Panc1 (cell line): ENCODE measurements around the gene ELMOD1. TPM values are rescaled to one million over a fixed set of nuclear protein-coding genes. Genes with fewer than 3 reads are reported as not detected.

Source experiments
- ATAC-seq: fragments of 200-7000 bp; cut with Tn5 transposase; 2 replicates; pipeline ENCODE4 v1.9.1; 2020; ENCODE audit warnings: mild to moderate bottlenecking, moderate library complexity
- BruUV-seq: library from RNA; stranded (reverse); fragments of 400-500 nt; replicated peaks from 2 replicates; lab custom pipeline; 2021; lab: Mats Ljungman, UMichigan
- CTCF ChIA-PET: fragments of 300-600 bp; sonication (Branson Sonifier 250); formaldehyde crosslinking; loops from one replicate; lab custom pipeline; 2022; ENCODE audit warnings: antibody characterized with exemption; lab: Charles Lee
- POLR2A ChIA-PET: fragments of 300-600 bp; sonication (Branson Sonifier 250); formaldehyde crosslinking; loops from one replicate; lab custom pipeline; 2022; ENCODE audit warnings: antibody characterized with exemption; lab: Charles Lee
- DNase-seq: peaks from one replicate; pipeline ENCODE4 v3.0.0-alpha.2; 2010; ENCODE audit warnings: low read depth, low spot score
- H3K27ac ChIP-seq: 2 replicates; pipeline ENCODE4 v1.5.1; 2011; ENCODE audit warnings: mild to moderate bottlenecking, low read length, inconsistent platforms
- H3K27me3 ChIP-seq: fragments of 200-500 bp; sonication (Bioruptor generic); 2 replicates; pipeline ENCODE4 v1.6.0; 2014; ENCODE audit warnings: low read length, inconsistent platforms; ENCODE audit not compliant: control insufficient read depth, insufficient read depth
- H3K36me3 ChIP-seq: fragments of 200-500 bp; sonication (Bioruptor generic); 2 replicates; pipeline ENCODE4 v1.5.1; 2014; ENCODE audit warnings: inconsistent platforms, mild to moderate bottlenecking, low read length, moderate library complexity; ENCODE audit not compliant: control insufficient read depth, insufficient read depth
- H3K4me1 ChIP-seq: 2 replicates; pipeline ENCODE4 v1.5.1; 2011; ENCODE audit warnings: inconsistent platforms, mild to moderate bottlenecking, low read length, moderate library complexity; ENCODE audit not compliant: control insufficient read depth, insufficient read depth
- H3K4me3 ChIP-seq, 2 experiments: 2 replicates each; pipeline ENCODE4 v1.5.1; 2011 to 2012; ENCODE audit warnings: low read depth in 2 of 2, low read length in 2 of 2, mild to moderate bottlenecking in 2 of 2, inconsistent platforms in 1 of 2, moderate library complexity in 1 of 2
- H3K9me3 ChIP-seq: fragments of 200-500 bp; sonication (Bioruptor generic); 2 replicates; pipeline ENCODE4 v1.5.1; 2014; ENCODE audit warnings: low read depth, mild to moderate bottlenecking, inconsistent platforms, low read length, moderate library complexity; ENCODE audit not compliant: control insufficient read depth, insufficient read depth
- POLR2AphosphoS5 ChIP-seq: IDR thresholded peaks from 2 replicates; pipeline ENCODE4 v1.6.1; 2012; ENCODE audit warnings: mild to moderate bottlenecking, low read depth, low read length, moderate library complexity
- SIN3A ChIP-seq: IDR thresholded peaks from 2 replicates; pipeline ENCODE4 v1.6.1; 2012; ENCODE audit warnings: low read depth, mild to moderate bottlenecking, low read length, moderate library complexity, borderline replicate concordance; ENCODE audit not compliant: insufficient read depth
- TCF7L2 ChIP-seq: IDR thresholded peaks from 2 replicates; pipeline ENCODE4 v1.6.1; 2011; ENCODE audit warnings: mild to moderate bottlenecking, low read depth, low read length, inconsistent platforms
- in situ Hi-C: cut with HindIII; loops from 2 replicates; pipeline ENCODE4 v1.10.0; 2016; ENCODE audit warnings: low sequenced_read_pairs, low pct_unique_long_range_greater_than_20kb
- intact Hi-C: fragments of 100-400 bp; cut with micrococcal nuclease; formaldehyde crosslinking; loops from one replicate; pipeline ENCODE4 v1.10.0; 2022; ENCODE audit not compliant: unreplicated experiment
- total RNA-seq: library from RNA; stranded (reverse); gene quantifications from one replicate; pipeline ENCODE4 v1.2.1, GENCODE V29; 2021; ENCODE audit not compliant: unreplicated experiment
- TF ChIP-seq, protein P1 (sequence below): fragments of 450-650 bp; IDR thresholded peaks from 2 replicates; pipeline ENCODE4 v1.5.1; 2017; ENCODE audit warnings: mild to moderate bottlenecking
- TF ChIP-seq, protein P2 (sequence below), 2 experiments: IDR thresholded peaks; 2 replicates each; pipeline ENCODE4 v1.6.1; 2011 to 2012; ENCODE audit warnings: low read depth in 2 of 2, control low read depth in 1 of 2, low read length in 1 of 2, mild to moderate bottlenecking in 1 of 2, moderate library complexity in 1 of 2; ENCODE audit not compliant: insufficient read depth in 1 of 2

Gene ELMOD1
- total RNA-seq, 1 experiment from 2014 or later, result 2.1 TPM

- H3K27ac ChIP-seq, result no peak overlapping the region
- in situ Hi-C loops (no loop called here), intact Hi-C loops (no loop called here)
- POLR2A ChIA-PET, result no interaction called here
- H3K9me3 ChIP-seq, result no peaks in the 10 kb centered on the region
- no peaks in the 10 kb centered on the region for H3K4me1 ChIP-seq
- H3K27me3 ChIP-seq, result no peaks in the 10 kb centered on the region
- DNase-seq (no peak), ATAC-seq (no peak)
- H3K4me3 ChIP-seq, result no peak overlapping the region
- no TSS peak for BruUV-seq
- CTCF ChIA-PET, result no interaction called here
- no peaks in the 10 kb centered on the region for H3K36me3 ChIP-seq
- TF ChIP-seq SIN3A, result no peak
- no peak for TF ChIP-seq TCF7L2
- no peak for TF ChIP-seq POLR2AphosphoS5
- TF ChIP-seq, protein P1, sequence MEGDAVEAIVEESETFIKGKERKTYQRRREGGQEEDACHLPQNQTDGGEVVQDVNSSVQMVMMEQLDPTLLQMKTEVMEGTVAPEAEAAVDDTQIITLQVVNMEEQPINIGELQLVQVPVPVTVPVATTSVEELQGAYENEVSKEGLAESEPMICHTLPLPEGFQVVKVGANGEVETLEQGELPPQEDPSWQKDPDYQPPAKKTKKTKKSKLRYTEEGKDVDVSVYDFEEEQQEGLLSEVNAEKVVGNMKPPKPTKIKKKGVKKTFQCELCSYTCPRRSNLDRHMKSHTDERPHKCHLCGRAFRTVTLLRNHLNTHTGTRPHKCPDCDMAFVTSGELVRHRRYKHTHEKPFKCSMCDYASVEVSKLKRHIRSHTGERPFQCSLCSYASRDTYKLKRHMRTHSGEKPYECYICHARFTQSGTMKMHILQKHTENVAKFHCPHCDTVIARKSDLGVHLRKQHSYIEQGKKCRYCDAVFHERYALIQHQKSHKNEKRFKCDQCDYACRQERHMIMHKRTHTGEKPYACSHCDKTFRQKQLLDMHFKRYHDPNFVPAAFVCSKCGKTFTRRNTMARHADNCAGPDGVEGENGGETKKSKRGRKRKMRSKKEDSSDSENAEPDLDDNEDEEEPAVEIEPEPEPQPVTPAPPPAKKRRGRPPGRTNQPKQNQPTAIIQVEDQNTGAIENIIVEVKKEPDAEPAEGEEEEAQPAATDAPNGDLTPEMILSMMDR, result no peak
- TF ChIP-seq, protein P2, sequence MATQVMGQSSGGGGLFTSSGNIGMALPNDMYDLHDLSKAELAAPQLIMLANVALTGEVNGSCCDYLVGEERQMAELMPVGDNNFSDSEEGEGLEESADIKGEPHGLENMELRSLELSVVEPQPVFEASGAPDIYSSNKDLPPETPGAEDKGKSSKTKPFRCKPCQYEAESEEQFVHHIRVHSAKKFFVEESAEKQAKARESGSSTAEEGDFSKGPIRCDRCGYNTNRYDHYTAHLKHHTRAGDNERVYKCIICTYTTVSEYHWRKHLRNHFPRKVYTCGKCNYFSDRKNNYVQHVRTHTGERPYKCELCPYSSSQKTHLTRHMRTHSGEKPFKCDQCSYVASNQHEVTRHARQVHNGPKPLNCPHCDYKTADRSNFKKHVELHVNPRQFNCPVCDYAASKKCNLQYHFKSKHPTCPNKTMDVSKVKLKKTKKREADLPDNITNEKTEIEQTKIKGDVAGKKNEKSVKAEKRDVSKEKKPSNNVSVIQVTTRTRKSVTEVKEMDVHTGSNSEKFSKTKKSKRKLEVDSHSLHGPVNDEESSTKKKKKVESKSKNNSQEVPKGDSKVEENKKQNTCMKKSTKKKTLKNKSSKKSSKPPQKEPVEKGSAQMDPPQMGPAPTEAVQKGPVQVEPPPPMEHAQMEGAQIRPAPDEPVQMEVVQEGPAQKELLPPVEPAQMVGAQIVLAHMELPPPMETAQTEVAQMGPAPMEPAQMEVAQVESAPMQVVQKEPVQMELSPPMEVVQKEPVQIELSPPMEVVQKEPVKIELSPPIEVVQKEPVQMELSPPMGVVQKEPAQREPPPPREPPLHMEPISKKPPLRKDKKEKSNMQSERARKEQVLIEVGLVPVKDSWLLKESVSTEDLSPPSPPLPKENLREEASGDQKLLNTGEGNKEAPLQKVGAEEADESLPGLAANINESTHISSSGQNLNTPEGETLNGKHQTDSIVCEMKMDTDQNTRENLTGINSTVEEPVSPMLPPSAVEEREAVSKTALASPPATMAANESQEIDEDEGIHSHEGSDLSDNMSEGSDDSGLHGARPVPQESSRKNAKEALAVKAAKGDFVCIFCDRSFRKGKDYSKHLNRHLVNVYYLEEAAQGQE (IDR thresholded peaks at IDR 0.05; ENCODE audit: insufficient read depth in 1 of 2, low read depth in 2 of 2, low read length in 1 of 2), result no peak
These were observed 34.2 kb downstream of the ELMOD1 start for GRCh38 chr11:107624983-107625684.

DNA sequence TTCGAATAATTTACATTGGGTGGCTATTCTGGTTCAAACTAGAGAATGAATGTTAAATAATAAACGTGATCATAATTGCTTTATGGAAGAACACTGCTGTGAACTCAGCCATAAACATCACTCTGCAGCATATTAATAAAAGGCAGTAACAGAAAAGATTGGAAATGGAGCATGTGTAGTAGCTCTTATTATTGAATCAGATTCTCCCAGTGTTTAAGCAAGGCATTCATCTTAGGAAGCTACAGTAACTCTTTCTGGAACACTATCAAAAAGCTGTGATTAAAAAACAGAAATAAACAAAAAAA, 34.7 kb downstream of the ELMOD1 start:
- no peak overlapping the region for H3K4me3 ChIP-seq
- POLR2A ChIA-PET, result no interaction called here
- no peaks in the 10 kb centered on the region for H3K36me3 ChIP-seq
- H3K27ac ChIP-seq, result no peak overlapping the region
- CTCF ChIA-PET, result no interaction called here
- no peak for ATAC-seq
- TF ChIP-seq SIN3A, result no peak
- TF ChIP-seq POLR2AphosphoS5, result no peak
- H3K4me1 ChIP-seq, result no peaks in the 10 kb centered on the region
- intact Hi-C loops (no loop called here), in situ Hi-C loops (no loop called here)
- H3K27me3 ChIP-seq, result no peaks in the 10 kb centered on the region
- BruUV-seq, result no TSS peak
- DNase-seq, result no peak
- no peaks in the 10 kb centered on the region for H3K9me3 ChIP-seq

- DNase-seq (no peak), ATAC-seq (no peak)
- BruUV-seq, result no TSS peak
- Histone ChIP-seq H3K9me3 (no peaks in the 10 kb centered on the region), H3K4me1 (no peaks in the 10 kb centered on the region), H3K27me3 (no peaks in the 10 kb centered on the region), H3K36me3 (no peaks in the 10 kb centered on the region), H3K27ac (no peak overlapping the region), H3K4me3 (no peak overlapping the region)
- CTCF ChIA-PET, result no interaction called here
- POLR2A ChIA-PET, result no interaction called here
- intact Hi-C loops, result no loop called here
- in situ Hi-C loops, result no loop called here
- TF ChIP-seq TCF7L2 (no peak), SIN3A (no peak), POLR2AphosphoS5 (no peak)
- TF ChIP-seq, protein P2 (IDR thresholded peaks at IDR 0.05; ENCODE audit: insufficient read depth in 1 of 2, low read depth in 2 of 2, low read length in 1 of 2), result no peak
- TF ChIP-seq, protein P1, result no peak
These were observed 40.1 kb downstream of the ELMOD1 start for GRCh38 chr11:107631043-107631442.
